HG02588 (cell line): ENCODE data around the gene TRNP1.
"Not testable (repeated sequence)": the region's sequence is repeated elsewhere in the genome, so short reads cannot be mapped to it uniquely, and the experiment has no call there.

Experiments used
- ATAC-seq: cut with Tn5 transposase; IDR thresholded peaks from one replicate; pipeline ENCODE4 v1.9.1; 2021; ENCODE audit warnings: mild to moderate bottlenecking, moderate library complexity; ENCODE audit not compliant: unreplicated experiment

Gene TRNP1

DNA sequence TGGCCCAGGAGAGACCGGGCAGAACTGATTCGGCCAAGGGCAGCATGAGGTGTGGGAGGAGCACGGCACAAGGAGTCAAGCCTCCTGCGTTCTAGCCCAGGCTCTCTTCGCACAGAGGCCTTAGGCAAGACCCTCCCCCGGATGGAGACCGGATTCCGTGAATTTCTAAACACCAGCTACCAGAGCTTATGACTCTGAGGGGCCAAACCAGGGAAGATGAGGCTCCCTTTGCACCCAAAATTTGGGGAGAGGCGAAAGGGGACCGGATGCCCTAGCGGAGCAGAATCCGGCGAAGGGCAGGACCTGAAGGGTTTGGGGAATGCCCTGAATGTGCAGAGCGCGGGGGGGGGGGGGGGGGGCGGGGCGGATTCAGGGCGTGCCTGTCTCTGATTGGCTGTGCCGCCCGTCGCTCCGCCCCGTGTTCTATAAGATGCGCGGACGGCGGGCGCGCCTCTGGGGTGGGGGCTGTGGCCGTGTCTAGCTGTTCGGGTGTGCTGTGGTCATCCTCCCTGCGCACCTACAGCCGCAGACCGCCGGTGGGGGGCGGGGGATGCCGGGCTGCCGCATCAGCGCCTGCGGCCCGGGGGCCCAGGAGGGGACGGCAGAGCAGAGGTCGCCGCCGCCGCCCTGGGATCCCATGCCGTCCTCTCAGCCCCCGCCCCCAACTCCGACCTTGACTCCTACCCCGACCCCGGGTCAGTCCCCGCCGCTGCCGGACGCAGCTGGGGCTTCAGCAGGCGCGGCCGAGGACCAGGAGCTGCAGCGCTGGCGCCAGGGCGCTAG is at the start of gene TRNP1:
Gene TRNP1, plus strand, starts transcription at position 456 of the 783 bp plus-strand sequence. Its CDS starts 95 bp downstream, at position 551.
- ATAC-seq: no peak

DNA sequence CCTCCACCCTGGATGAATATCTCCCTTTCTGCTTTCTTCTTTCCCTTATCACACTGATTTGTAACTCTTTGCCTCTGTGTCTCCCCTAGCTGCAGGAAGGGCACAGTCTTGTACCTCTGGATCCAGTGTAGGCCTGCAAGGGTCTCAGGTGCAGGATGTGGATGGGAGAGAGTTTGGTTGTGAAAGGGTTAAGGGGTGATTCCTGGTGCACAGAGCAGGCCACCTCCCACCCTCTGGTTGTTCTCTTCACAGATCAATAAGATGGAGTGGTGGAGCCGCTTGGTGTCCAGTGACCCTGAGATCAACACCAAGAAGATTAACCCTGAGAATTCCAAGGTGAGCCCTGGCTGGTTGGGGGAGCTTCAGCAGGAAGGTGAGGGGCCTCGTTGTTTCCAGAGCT is 48.4 kb upstream of the TRNP1 start:
- ATAC-seq: no peak

DNA sequence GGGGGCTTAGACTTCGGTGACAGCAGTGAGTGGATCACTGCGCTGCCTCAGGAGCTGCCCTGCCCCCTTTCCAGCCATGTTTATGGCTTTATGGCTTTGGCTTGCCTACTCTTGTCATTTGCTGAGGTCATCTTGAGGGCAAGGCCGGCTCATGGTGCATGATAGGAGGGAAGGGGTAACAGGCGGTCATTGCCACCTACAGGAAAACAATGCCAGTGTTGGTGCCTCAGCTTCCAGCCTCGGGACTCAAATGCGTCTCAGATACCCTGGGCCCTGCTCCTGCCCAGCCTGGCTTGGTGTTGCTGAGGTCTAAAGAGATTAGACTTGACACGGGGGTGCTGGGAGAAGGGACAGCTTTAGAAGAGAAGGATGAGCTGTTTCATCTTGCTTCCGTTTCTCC is 47.8 kb upstream of the TRNP1 start:
- ATAC-seq: no peak

GRCh38 chr1:26946270-26946669 is 47.2 kb upstream of the TRNP1 start:
- no peak for ATAC-seq

- ATAC-seq: not testable (repeated sequence)
Observed at GRCh38 chr1:26948725-26949057, 44.8 kb upstream of the TRNP1 start.

- no peak for ATAC-seq
Observed at GRCh38 chr1:26949266-26949925, 44.1 kb upstream of the TRNP1 start.

GRCh38 chr1:26949926-26950319 is 43.6 kb upstream of the TRNP1 start:
- ATAC-seq: no peak

DNA sequence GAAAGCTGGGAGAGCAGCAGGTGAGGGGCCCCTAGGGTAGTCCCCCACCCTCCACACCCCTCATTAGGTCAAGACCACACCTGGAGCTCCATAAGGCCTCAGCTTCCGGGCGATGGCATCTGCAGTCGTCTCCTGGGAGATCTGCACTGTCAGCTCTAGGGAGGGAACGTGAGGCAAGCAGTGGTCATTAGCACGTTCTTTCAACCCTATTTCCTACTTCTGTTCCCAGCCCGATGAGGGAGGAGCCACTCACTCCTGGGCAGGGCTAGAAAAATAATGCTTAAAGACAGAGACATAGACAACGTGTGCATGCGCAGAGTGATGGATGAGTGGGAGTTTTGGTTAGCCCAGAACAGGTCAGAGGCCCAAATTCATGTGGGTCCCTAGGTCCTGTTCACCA is 42.9 kb upstream of the TRNP1 start:
- no peak for ATAC-seq

DNA sequence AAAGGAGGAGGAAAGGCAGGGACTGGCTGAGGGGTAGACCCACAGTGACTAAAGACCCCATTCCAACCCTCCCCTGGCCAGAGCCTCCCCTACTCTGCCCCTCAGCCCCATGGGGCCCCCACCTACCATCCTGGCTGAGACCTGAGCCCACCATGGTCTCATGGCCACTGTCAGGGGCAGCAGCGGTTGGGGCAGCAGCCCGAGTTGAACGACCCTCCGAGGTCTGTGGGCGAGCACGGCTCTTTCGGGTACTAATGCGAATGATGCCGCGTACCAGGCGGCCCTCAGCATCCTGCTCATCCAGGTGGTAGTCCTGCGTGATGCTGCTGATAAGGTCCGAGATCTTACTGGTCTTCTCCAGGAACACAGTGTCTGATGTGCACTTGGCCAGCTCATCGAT is 42.3 kb upstream of the TRNP1 start:
- ATAC-seq: no peak

- ATAC-seq: no peak
Observed at GRCh38 chr1:26951821-26952497, 41.5 kb upstream of the TRNP1 start.

DNA sequence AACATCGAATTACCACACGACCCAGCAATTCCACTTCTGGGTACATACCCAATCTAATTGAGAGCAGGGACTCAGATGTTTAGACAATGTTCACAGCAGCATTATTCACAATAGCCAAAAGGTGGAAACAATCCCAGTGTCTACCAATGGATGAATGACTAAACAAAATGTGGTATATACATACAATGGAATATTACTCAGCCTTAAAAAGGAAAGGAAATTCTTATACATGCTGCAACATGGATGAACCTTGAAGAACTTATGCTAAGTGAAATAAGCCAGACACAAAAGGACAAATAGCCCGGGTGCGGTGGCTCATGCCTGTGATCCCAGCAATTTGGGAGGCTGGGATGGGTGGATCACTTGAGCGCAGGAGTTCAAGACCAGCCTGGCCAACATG is 40.1 kb upstream of the TRNP1 start:
- no peak for ATAC-seq

- ATAC-seq: no peak
Observed at GRCh38 chr1:26956321-26956720, 37.2 kb upstream of the TRNP1 start.

DNA sequence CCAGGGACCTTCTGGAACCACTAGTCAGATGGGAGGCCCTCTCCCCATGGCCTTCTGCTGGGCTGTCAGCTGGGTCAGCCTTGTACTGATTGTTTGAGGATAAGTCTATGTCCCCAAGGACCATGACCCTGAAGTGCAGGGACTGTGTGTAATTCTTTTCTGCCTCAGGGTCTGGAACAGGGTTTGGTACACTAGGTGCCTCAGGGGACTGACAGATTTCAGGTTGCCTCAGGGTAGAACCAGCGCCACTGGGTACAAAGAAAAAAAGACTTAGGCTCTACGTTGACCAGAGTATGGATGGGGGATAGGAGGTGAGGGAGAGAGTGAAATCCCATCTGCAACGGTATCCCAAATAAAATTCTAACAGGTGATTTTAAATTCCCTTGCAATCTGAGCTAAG is 36.2 kb upstream of the TRNP1 start:
- ATAC-seq: no peak

GRCh38 chr1:26959270-26959669 is 34.2 kb upstream of the TRNP1 start:
- no peak for ATAC-seq

DNA sequence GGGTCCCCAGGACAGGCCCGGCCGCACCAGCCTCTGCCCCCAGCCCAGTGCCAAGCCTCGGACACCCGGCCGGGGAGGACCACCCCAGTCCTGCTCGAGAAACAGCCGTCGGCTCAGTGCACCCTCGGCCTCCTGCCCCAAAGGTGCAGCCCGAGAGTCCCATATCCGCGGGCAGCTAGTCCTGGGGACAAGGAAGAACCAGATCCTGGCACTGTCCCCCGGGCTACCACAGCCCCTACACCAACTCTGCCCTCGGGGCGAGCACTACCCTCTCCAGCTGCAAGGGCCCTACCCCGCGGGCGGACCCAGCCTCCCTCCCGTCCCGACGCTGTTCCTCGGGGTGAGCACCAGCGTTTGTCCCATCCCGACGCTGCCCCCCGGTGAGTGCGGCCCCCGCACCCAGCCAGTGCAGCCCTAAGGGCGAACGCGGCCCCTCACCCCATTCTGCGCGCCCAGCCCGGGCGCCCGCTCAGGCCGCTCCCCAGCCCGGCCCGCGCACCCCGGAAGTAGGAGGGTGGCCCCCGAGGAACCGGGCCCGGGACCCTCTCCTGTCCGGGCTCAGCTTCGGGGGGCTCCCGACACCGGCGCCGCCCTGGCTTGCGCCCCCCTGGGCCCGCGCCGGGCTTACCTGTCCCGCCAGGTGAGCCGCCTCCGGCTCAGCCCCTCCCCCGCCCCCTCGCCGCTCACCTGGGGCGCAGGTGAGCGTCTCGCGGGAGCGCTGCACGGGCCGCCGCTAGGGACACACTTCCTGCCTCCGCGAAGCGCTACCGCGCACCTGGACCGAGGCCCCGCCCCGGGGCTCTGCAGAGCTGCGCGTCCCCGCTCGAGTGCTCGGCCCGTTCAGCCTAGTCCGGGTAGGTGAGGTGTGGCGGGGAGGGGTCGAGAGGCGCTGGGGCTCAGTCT is 33.5 kb upstream of the TRNP1 start, which contains the start of gene KDF1:
Gene KDF1, minus strand, starts transcription at position 747 of the 903 bp plus-strand sequence. CDS start 8,088 bp downstream, outside the sequence.
- no peak for ATAC-seq

DNA sequence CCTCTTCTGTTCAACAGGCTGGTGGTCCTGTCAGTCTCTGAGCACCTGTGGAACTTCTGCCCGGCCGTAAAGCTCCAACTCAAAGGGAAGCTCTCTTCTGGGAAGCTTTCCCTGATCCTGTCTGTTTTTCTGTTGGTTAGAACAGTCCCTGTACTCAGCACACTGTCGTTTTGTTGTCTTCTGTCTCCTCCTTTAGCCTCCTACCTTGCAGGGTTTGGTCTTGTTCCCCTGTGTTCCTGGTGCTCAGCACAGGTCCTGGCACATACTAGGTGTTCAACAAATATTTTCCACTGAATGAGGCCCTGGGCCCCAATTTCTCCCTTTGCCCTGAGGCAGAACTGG is 32.9 kb upstream of the TRNP1 start:
- ATAC-seq: no peak

- ATAC-seq: no peak
Observed at GRCh38 chr1:26961826-26962225, 31.7 kb upstream of the TRNP1 start.

GRCh38 chr1:26965213-26965612 is 28.3 kb upstream of the TRNP1 start:
- ATAC-seq: no peak

- ATAC-seq: no peak
Observed at GRCh38 chr1:26965628-26966027, 27.9 kb upstream of the TRNP1 start.

DNA sequence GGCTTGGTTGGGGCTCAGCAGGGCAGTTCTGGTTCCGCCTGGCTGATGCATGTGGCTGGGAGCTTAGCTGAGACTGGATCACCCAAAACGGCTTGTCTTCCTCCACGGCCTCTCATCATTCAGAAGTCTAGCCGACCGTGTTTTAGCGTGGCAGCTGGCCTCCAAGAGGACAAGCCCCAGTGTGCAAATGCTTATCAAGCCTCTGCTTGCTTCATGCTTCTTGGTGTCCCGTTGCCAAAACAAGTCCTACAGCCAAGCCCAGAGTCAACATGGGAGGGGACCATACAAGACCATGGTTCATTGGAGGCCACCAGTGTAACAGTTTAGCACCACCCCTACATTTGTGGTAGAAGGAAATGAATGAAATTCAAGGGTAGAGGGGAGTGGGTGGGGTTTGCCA is 22.7 kb upstream of the TRNP1 start:
- ATAC-seq: no peak

DNA sequence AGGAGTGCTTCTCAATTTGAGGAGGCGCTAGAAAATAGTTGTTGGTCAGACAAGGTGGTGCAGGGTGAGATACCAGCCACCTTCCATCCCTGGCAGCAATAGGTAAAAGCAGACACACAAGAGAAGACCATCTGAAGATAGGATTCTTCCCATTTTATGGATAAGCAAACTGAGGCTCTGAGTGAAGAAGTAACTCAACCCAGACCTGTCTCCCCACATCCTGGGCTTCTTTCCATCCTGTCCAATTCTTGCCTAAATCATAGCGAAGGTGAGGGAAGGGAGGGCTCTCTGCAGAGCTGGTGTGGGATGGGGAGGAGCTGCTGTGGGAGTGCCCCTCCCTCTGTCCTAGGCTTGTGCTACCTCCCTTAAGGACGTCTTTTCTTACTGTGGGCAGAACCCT is 21.9 kb upstream of the TRNP1 start:
- no peak for ATAC-seq
